NCI-H2107 treated with DMSO at 0.1 percent for 48 hours (cell line): ENCODE data around the gene BTBD9.
"Not testable (repeated sequence)": the region's sequence is repeated elsewhere in the genome, so short reads cannot be mapped to it uniquely, and the experiment has no call there.

Source experiments
- DNase-seq: peaks from one replicate; lab custom pipeline; 2025; ENCODE audit not compliant: unreplicated experiment; lab: John Stamatoyannopoulos, UW

The BTBD9 gene

GRCh38 chr6:38436726-38437465 is 202.8 kb downstream of the BTBD9 start:
- no peak for DNase-seq

GRCh38 chr6:38435330-38435729 is 204.4 kb downstream of the BTBD9 start:
- no peak for DNase-seq

GRCh38 chr6:38434051-38434450 is 205.7 kb downstream of the BTBD9 start:
- DNase-seq: no peak

- no peak for DNase-seq
Observed at GRCh38 chr6:38432479-38432878, 207.2 kb downstream of the BTBD9 start.

GRCh38 chr6:38432079-38432478 is 207.7 kb downstream of the BTBD9 start:
- no peak for DNase-seq

GRCh38 chr6:38429546-38429945 is 210.2 kb downstream of the BTBD9 start:
- DNase-seq: no peak

GRCh38 chr6:38427492-38428210 is 212.1 kb downstream of the BTBD9 start:
- DNase-seq: no peak

GRCh38 chr6:38425788-38426488 is 213.8 kb downstream of the BTBD9 start:
- DNase-seq: not testable (repeated sequence)

- no peak for DNase-seq
Observed at GRCh38 chr6:38423746-38424145, 216.0 kb downstream of the BTBD9 start.

- DNase-seq: no peak
Observed at GRCh38 chr6:38420207-38420606, 219.5 kb downstream of the BTBD9 start.

GRCh38 chr6:38417521-38417920 is 222.2 kb downstream of the BTBD9 start:
- DNase-seq: no peak

- no peak for DNase-seq
Observed at GRCh38 chr6:38415231-38416005, 224.3 kb downstream of the BTBD9 start.

- no peak for DNase-seq
Observed at GRCh38 chr6:38413102-38413800, 226.5 kb downstream of the BTBD9 start.

GRCh38 chr6:38407192-38407591 is 232.5 kb downstream of the BTBD9 start:
- DNase-seq: no peak

- DNase-seq: no peak
Observed at GRCh38 chr6:38406096-38406495, 233.6 kb downstream of the BTBD9 start.

- no peak for DNase-seq
Observed at GRCh38 chr6:38404900-38405556, 234.7 kb downstream of the BTBD9 start.

- DNase-seq: no peak
Observed at GRCh38 chr6:38404355-38404754, 235.4 kb downstream of the BTBD9 start.

GRCh38 chr6:38403548-38403947 is 236.2 kb downstream of the BTBD9 start:
- DNase-seq: no peak

GRCh38 chr6:38400764-38401163 is 239.0 kb downstream of the BTBD9 start:
- no peak for DNase-seq

GRCh38 chr6:38400101-38400500 is 239.6 kb downstream of the BTBD9 start:
- DNase-seq: no peak
